Mucosa of gallbladder (tissue), 1 donor: Measurements from ENCODE around the gene ACER3. TPM values are rescaled to one million over a fixed set of nuclear protein-coding genes. Genes with fewer than 3 reads are reported as not detected.
"Not testable (repeated sequence)": the region's sequence is repeated elsewhere in the genome, so short reads cannot be mapped to it uniquely, and the experiment has no call there.

Experiments used
- DNase-seq: peaks from one replicate; pipeline ENCODE4 v3.0.0-alpha.2; 2020; ENCODE audit warnings: low spot score
- total RNA-seq: library from RNA; stranded (reverse); gene quantifications from one replicate; pipeline ENCODE4 v1.2.1, GENCODE V29; 2021
- donor health status: DM: no; HTN: no; CAD: no.

ACER3 gene
- total RNA-seq, 1 donor from 2014 or later: 23.5 TPM

GRCh38 chr11:76919887-76920746 is 59.4 kb downstream of the ACER3 start:
- peak; percentile 85 for DNase-seq

GRCh38 chr11:76927160-76927559 is 66.4 kb downstream of the ACER3 start:
- no peak for DNase-seq

- DNase-seq: no peak
These were observed 74.3 kb downstream of the ACER3 start for GRCh38 chr11:76935042-76935441.

GRCh38 chr11:76939219-76939631 is 78.5 kb downstream of the ACER3 start:
- no peak for DNase-seq

- DNase-seq: no peak
These were observed 83.5 kb downstream of the ACER3 start for GRCh38 chr11:76944225-76944624.

GRCh38 chr11:76946223-76946622 is 85.5 kb downstream of the ACER3 start:
- DNase-seq: no peak

- no peak for DNase-seq
These were observed 86.5 kb downstream of the ACER3 start for GRCh38 chr11:76947190-76947589.

- no peak for DNase-seq
These were observed 87.1 kb downstream of the ACER3 start for GRCh38 chr11:76947800-76948199.

- DNase-seq: no peak
These were observed 94.9 kb downstream of the ACER3 start for GRCh38 chr11:76955459-76956114.

- peak; percentile 34 for DNase-seq
These were observed 102.1 kb downstream of the ACER3 start for GRCh38 chr11:76962583-76963416.

GRCh38 chr11:76963417-76964168 is 102.9 kb downstream of the ACER3 start:
- not testable (repeated sequence) for DNase-seq

GRCh38 chr11:76972051-76972450 is 111.3 kb downstream of the ACER3 start:
- no peak for DNase-seq

GRCh38 chr11:76974179-76974891 is 113.6 kb downstream of the ACER3 start:
- no peak for DNase-seq

GRCh38 chr11:76975513-76975912 is 114.8 kb downstream of the ACER3 start:
- DNase-seq: no peak

- no peak for DNase-seq
These were observed 117.1 kb downstream of the ACER3 start for GRCh38 chr11:76977791-76978190.

- no peak for DNase-seq
These were observed 117.5 kb downstream of the ACER3 start for GRCh38 chr11:76978239-76978638.

GRCh38 chr11:76978818-76979217 is 118.1 kb downstream of the ACER3 start:
- no peak for DNase-seq

- DNase-seq: no peak
These were observed 119.5 kb downstream of the ACER3 start for GRCh38 chr11:76980196-76980595.

- DNase-seq: no peak
These were observed 124.0 kb downstream of the ACER3 start for GRCh38 chr11:76984743-76985142.

- no peak for DNase-seq
These were observed 126.5 kb downstream of the ACER3 start for GRCh38 chr11:76987203-76987602.

- no peak for DNase-seq
These were observed 129.9 kb downstream of the ACER3 start for GRCh38 chr11:76990628-76991027.
